ENCODE results near the gene EMILIN3. TPM values are rescaled to one million over a fixed set of nuclear protein-coding genes. Genes with fewer than 3 reads are reported as not detected.

EMILIN3 gene
- total and polyA plus RNA-seq, 2 experiments from 2014 or later: 2.8 to 9.5 TPM

DNA sequence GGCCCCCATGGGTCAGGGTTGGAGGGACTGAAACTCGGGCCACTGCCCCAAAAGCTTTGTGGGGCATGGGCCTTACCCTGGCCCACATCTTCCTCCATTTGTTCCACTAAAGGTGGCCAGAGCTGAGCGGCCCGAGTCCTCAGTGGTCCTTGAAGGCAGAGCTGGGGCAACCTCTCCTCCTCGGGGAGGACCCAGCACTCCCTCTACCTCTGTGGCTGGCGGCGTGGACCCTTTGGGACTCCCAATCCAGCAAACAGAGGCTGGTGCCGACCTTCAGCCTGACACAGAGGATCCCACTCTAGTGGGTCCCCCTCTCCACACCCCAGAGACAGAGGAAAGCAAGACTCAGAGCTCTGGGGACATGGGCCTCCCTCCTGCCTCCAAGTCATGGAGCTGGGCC, 16.7 kb downstream of the EMILIN3 start:
- H3K27ac ChIP-seq: no peak overlapping the region
- WGBS (ENCODE audit: low lambda C conversion rate, missing lambda C conversion rate): 92% methylated on average over 7 of the region's 7 CpGs
- H2AFZ ChIP-seq: no peak overlapping the region
- H3K4me2 ChIP-seq: no peak overlapping the region
- no peaks in the 10 kb centered on the region for H3K79me2 ChIP-seq
- no peak for TF ChIP-seq EZH2phosphoT487 (IDR thresholded peaks at IDR 0.05; ENCODE audit: low read depth, severe bottlenecking, unreplicated experiment)
- TF ChIP-seq EZH2 (IDR thresholded peaks at IDR 0.05; ENCODE audit: borderline replicate concordance): no peak
- TF ChIP-seq CTCF (IDR thresholded peaks at IDR 0.05; ENCODE audit: poor library complexity): no peak
- no peaks in the 10 kb centered on the region for H3K27me3 ChIP-seq
- H3K4me3 ChIP-seq: no peak overlapping the region
- no peaks in the 10 kb centered on the region for H3K9me2 ChIP-seq (replicated peaks; ENCODE audit: insufficient read depth)
- H3K4me1 ChIP-seq (ENCODE audit: insufficient read depth): peaks cover 5% of the 10 kb centered on the region
- H3K36me3 ChIP-seq (replicated peaks; ENCODE audit: insufficient read depth, low read depth): no peaks in the 10 kb centered on the region
- no peaks in the 10 kb centered on the region for H3K9me3 ChIP-seq (ENCODE audit: low read depth)
- DNase-seq (ENCODE audit: low spot score): no peak
- no peaks in the 10 kb centered on the region for H4K20me1 ChIP-seq (ENCODE audit: insufficient read depth, poor library complexity, severe bottlenecking)

DNA sequence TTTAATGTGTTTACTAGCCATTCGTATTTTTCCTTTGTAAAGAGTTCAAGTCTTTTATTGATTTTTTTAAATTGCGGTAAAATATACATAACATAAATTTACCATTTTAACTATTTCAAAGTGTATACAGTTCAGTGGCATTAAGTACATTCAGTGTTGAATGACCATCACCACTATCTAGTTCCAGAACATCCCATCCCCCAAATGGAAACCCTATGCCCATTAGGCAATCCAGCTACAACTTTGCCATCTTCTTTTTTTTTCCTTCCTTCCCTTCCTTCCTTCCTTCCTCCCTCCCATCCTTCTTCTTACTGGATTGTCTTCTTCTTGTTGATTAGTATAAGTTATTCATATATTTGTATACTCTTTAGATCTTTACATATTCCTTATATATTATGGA, 17.4 kb downstream of the EMILIN3 start:
- Histone ChIP-seq H3K27ac (no peak overlapping the region), H3K9me2 (replicated peaks; ENCODE audit: insufficient read depth) (no peaks in the 10 kb centered on the region), H3K9me3 (ENCODE audit: low read depth) (no peaks in the 10 kb centered on the region), H3K4me2 (no peak overlapping the region), H3K36me3 (replicated peaks; ENCODE audit: insufficient read depth, low read depth) (no peaks in the 10 kb centered on the region), H3K79me2 (no peaks in the 10 kb centered on the region), H3K4me1 (ENCODE audit: insufficient read depth) (peaks cover 5% of the 10 kb centered on the region), H3K4me3 (no peak overlapping the region), H2AFZ (no peak overlapping the region), H4K20me1 (ENCODE audit: insufficient read depth, poor library complexity, severe bottlenecking) (no peaks in the 10 kb centered on the region), H3K27me3 (no peaks in the 10 kb centered on the region)
- TF ChIP-seq EZH2 (IDR thresholded peaks at IDR 0.05; ENCODE audit: borderline replicate concordance) (no peak), CTCF (IDR thresholded peaks at IDR 0.05; ENCODE audit: poor library complexity) (no peak), EZH2phosphoT487 (IDR thresholded peaks at IDR 0.05; ENCODE audit: low read depth, severe bottlenecking, unreplicated experiment) (no peak)
- 82% methylated on average over 2 of the region's 2 CpGs for WGBS (ENCODE audit: low lambda C conversion rate, missing lambda C conversion rate)
- DNase-seq (ENCODE audit: low spot score): no peak

DNA sequence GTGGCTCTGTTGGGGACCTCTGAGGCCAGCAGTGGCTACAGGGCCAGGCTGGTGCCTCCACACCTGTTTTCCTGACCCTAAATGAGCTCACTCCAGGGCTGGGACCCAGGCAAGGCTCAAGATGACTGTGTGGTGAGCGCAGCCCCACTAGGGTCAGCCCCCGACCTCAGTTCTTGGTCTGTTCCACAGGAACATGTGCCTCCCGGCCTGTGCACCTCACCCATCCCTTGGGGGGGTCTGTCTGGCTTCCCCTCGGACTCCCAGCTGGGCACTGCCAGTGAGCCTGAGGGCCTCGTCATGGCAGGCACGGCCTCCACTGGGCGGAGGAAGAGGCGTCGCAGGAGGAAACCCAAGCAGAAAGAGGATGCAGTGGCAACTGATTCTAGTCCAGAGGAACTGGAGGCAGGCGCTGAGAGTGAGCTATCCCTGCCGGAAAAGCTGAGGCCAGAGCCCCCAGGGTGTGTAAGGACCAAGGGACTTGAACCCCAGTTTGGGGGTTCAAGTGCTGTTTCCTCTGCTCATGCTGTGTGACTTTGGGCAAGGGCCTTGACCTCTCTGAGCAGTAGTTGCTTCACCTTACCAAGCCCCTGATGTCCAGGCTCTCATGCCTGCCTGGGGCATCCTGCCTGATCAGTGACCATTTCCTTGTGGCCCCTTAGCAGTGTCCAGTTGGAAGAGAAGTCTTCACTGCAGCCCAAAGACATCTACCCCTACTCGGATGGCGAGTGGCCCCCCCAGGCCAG, 18.0 kb downstream of the EMILIN3 start:
- Histone ChIP-seq H3K9me3 (ENCODE audit: low read depth) (no peaks in the 10 kb centered on the region), H3K9me2 (replicated peaks; ENCODE audit: insufficient read depth) (no peaks in the 10 kb centered on the region), H3K27me3 (no peaks in the 10 kb centered on the region), H2AFZ (no peak overlapping the region), H3K4me1 (ENCODE audit: insufficient read depth) (peaks cover 5% of the 10 kb centered on the region), H3K4me3 (no peak overlapping the region), H3K4me2 (no peak overlapping the region), H3K27ac (no peak overlapping the region), H3K79me2 (no peaks in the 10 kb centered on the region), H4K20me1 (ENCODE audit: insufficient read depth, poor library complexity, severe bottlenecking) (no peaks in the 10 kb centered on the region), H3K36me3 (replicated peaks; ENCODE audit: insufficient read depth, low read depth) (no peaks in the 10 kb centered on the region)
- DNase-seq (ENCODE audit: low spot score): no peak
- TF ChIP-seq CTCF (IDR thresholded peaks at IDR 0.05; ENCODE audit: poor library complexity): no peak
- no peak for TF ChIP-seq EZH2 (IDR thresholded peaks at IDR 0.05; ENCODE audit: borderline replicate concordance)
- TF ChIP-seq EZH2phosphoT487 (IDR thresholded peaks at IDR 0.05; ENCODE audit: low read depth, severe bottlenecking, unreplicated experiment): no peak
- WGBS (ENCODE audit: low lambda C conversion rate, missing lambda C conversion rate): 93% methylated on average over 13 of the region's 13 CpGs
